ENCODE measurements around the gene ZCWPW2.

Gene ZCWPW2

GRCh38 chr3:28569357-28569756, 220.8 kb downstream of the ZCWPW2 start:
- in situ Hi-C loops (cut with MboI; ENCODE audit: low sequenced_read_pairs) = no loop called here

DNA sequence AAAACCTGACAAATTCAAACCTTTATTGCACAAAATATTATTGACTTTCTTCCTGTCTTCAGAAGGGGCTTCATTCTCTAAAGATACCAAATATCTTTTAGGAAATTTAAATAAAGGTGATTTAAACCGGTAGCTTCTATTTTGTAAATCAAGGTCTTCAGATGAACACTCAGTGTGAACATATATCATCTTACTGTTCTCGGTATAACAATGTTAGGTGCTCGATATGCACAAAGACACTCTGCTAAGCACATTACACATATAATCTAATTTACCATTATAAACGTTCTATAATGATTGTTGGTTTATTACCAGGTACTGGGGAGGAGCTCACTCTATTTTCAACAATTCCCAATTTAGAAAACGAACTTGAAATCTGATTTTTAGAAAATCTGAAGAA, 225.5 kb downstream of the ZCWPW2 start:
- in situ Hi-C loops (cut with MboI; ENCODE audit: low sequenced_read_pairs) = no loop called here

GRCh38 chr3:28575100-28575745, 226.7 kb downstream of the ZCWPW2 start:
- in situ Hi-C loops (cut with MboI; ENCODE audit: low sequenced_read_pairs) = no loop called here

All from HL-60/S4 treated with phorbol 12-myristate 13-acetate at 8.2 ng/mL for 4 days and 3 days (cell line).